Measurements from ENCODE around the gene LPCAT2. TPM values are rescaled to one million over a fixed set of nuclear protein-coding genes. Genes with fewer than 3 reads are reported as not detected.

Gene LPCAT2
- total RNA-seq, 4 donors from 2014 or later: 10.0 to 21.7 (median 16.9) TPM

- no peak overlapping the region for H3K27ac ChIP-seq
- no peak for DNase-seq
- H3K4me3 ChIP-seq: no peak overlapping the region
- H3K27me3 ChIP-seq: no peaks in the 10 kb centered on the region
- intact Hi-C loops (cut with DNase I): no loop called here
- H3K9me3 ChIP-seq: no peaks in the 10 kb centered on the region
- H3K36me3 ChIP-seq: no peaks in the 10 kb centered on the region
- H3K4me1 ChIP-seq: no peaks in the 10 kb centered on the region
- TF ChIP-seq CTCF (IDR thresholded peaks at IDR 0.05) (no peak), POLR2A (IDR thresholded peaks at IDR 0.05) (no peak)
Observed at GRCh38 chr16:55621771-55622170, 112.9 kb downstream of the LPCAT2 start.

- DNase-seq: no peak
- Histone ChIP-seq H3K27ac (no peak overlapping the region), H3K27me3 (no peaks in the 10 kb centered on the region), H3K36me3 (no peaks in the 10 kb centered on the region), H3K4me1 (no peaks in the 10 kb centered on the region), H3K4me3 (no peak overlapping the region), H3K9me3 (no peaks in the 10 kb centered on the region)
- WGBS, 2 donors: 73 to 90% methylated on average over 3 of the region's 3 CpGs
- TF ChIP-seq CTCF (IDR thresholded peaks at IDR 0.05): no peak
- no peak for TF ChIP-seq POLR2A (IDR thresholded peaks at IDR 0.05)
- intact Hi-C loops (cut with DNase I): no loop called here
Observed at GRCh38 chr16:55622272-55622671, 113.4 kb downstream of the LPCAT2 start.

GRCh38 chr16:55622930-55623561, 114.2 kb downstream of the LPCAT2 start:
- Histone ChIP-seq H3K4me3 (no peak overlapping the region), H3K27me3 (no peaks in the 10 kb centered on the region), H3K27ac (no peak overlapping the region), H3K36me3 (no peaks in the 10 kb centered on the region), H3K9me3 (no peaks in the 10 kb centered on the region), H3K4me1 (no peaks in the 10 kb centered on the region)
- WGBS, 2 donors: 34 to 52% methylated on average over 5 to 8 of the region's 8 CpGs
- no peak for DNase-seq
- peak in 3 of 6 experiments; percentile 15 to 38 (median 17) for TF ChIP-seq CTCF (IDR thresholded peaks at IDR 0.05)
- no peak for TF ChIP-seq POLR2A (IDR thresholded peaks at IDR 0.05)
- intact Hi-C loops (cut with DNase I): no loop called here

GRCh38 chr16:55623640-55624039, 114.8 kb downstream of the LPCAT2 start:
- H3K9me3 ChIP-seq: no peaks in the 10 kb centered on the region
- H3K4me1 ChIP-seq: no peaks in the 10 kb centered on the region
- 68 to 100% methylated on average over 2 of the region's 2 CpGs for WGBS, 2 donors
- no peak for DNase-seq
- H3K36me3 ChIP-seq: no peaks in the 10 kb centered on the region
- no peaks in the 10 kb centered on the region for H3K27me3 ChIP-seq
- no peak overlapping the region for H3K4me3 ChIP-seq
- intact Hi-C loops (cut with DNase I): no loop called here
- TF ChIP-seq CTCF (IDR thresholded peaks at IDR 0.05): no peak
- TF ChIP-seq POLR2A (IDR thresholded peaks at IDR 0.05): no peak
- no peak overlapping the region for H3K27ac ChIP-seq

GRCh38 chr16:55624696-55625095, 115.8 kb downstream of the LPCAT2 start:
- WGBS, 2 donors: 87 to 97% methylated on average over 4 to 5 of the region's 5 CpGs
- no peak for DNase-seq
- intact Hi-C loops (cut with DNase I): no loop called here
- H3K4me1 ChIP-seq: no peaks in the 10 kb centered on the region
- H3K27ac ChIP-seq: no peak overlapping the region
- no peaks in the 10 kb centered on the region for H3K9me3 ChIP-seq
- no peaks in the 10 kb centered on the region for H3K36me3 ChIP-seq
- H3K4me3 ChIP-seq: no peak overlapping the region
- TF ChIP-seq CTCF (IDR thresholded peaks at IDR 0.05): no peak
- TF ChIP-seq POLR2A (IDR thresholded peaks at IDR 0.05): no peak
- no peaks in the 10 kb centered on the region for H3K27me3 ChIP-seq

Data from esophagus squamous epithelium (tissue), 5 donors.